Stimulated activated CD4-positive, alpha-beta T cell treated with anti-CD3 and anti-CD28 coated beads, TNF-alpha, amount 100 ng/mL, for 48 hours (primary cell): ENCODE measurements around the gene SPATA33.
A peak's percentile ranks its signal among the peaks of the same experiment; 100 is the strongest.
"Not testable (repeated sequence)": the region's sequence is repeated elsewhere in the genome, so short reads cannot be mapped to it uniquely, and the experiment has no call there.

ENCODE experiments used
- DNase-seq, 3 donors: peaks; one replicate each; pipeline ENCODE4 v3.0.0-alpha.2; 2020; ENCODE audit warnings: low read depth in 3 of 3

The SPATA33 gene

DNA sequence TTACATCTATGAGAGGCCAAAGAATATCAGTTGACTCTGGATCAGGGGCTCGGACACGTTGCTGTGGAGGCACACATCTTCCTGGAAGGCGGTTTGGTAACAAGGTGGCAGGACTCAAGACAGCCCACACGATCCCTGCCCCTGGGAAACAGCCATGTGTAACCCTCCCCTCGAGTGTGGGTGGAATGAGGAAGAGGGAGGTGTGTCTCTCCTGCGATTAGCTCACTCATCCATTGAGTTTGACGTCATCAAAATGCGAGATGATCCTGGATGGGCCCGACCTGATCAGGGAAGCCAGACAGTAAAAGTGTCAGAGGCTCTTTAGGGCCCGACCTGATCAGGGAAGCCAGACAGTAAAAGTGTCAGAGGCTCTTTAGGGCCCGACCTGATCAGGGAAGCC, 6.6 kb downstream of the SPATA33 start:
- not testable (repeated sequence) for DNase-seq

DNA sequence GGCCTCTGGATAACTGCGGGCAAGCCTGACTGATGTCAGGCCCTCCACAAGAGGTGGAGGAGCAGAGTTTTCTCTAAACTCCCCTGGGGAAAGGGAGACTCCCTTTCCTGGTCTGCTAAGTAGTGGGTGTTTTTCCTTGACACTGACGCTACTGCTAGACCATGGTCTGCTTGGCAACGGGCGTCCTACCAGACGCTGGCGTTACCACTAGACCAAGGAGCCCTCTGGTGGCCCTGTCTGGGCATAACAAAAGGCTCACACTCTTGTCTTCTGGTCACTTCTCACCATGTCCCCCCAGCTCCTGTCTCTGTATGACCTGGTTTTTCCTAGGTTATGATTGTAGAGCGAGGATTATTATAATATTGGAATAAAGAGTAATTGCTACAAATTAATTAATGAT, 9.4 kb downstream of the SPATA33 start:
- DNase-seq = not testable (repeated sequence)

DNA sequence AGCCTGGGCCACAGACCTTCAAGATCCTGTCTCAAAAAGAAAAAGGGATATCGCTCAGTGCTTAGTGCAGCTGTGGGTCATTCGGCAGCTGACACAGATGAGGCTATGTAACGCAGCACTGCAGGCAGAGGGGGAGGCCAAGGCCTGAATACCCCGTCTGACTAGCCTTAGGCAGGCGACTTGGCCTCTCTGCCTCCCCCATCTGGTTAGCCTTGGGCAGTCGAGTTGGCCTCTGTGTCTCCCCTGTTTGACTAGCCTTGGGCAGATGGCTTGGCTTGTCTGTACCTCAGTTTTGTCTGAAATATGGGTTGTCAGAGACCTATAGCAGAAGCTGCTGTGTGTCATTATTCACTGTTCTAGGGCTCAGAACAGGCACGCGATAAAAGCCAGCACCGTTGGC, 10.0 kb downstream of the SPATA33 start:
- DNase-seq = no peak

DNA sequence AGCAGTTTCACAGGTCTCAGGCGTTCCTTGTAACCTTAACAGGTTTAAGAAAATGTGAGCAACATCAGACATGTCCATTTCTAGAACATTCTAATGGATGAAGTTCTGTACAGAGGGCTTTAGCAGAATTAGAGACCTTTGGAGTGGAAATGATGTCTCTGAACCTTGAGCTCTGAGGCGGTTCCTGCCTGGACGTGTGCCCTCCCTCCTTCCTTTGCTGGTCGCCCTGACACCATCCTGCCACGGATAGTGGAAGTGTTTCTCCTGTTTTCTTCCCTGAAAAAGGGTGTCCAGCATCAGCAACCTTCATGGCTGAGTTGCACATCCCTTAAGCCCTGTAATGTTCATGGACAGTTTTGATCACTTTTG, 11.1 kb downstream of the SPATA33 start:
- DNase-seq = no peak

DNA sequence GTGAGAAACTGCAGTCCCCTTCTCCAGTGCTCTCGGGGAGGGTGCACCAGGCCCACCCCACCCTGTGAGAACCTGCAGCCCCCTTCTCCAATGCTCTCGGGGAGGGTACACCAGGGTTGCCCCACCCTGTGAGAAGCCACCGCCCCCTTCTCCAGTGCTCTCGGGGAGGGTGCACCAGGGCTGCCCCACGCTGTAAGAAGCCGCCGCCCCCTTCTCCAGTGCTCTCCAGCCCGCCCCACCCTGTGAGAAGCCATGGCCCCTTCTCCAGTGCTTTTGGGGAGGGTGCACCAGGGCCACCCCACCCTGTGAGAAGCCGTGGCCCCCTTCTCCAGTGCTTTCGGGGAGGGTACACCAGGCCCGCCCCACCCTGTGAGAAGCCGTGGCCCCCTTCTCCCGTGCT, 12.1 kb downstream of the SPATA33 start:
- DNase-seq = no peak

DNA sequence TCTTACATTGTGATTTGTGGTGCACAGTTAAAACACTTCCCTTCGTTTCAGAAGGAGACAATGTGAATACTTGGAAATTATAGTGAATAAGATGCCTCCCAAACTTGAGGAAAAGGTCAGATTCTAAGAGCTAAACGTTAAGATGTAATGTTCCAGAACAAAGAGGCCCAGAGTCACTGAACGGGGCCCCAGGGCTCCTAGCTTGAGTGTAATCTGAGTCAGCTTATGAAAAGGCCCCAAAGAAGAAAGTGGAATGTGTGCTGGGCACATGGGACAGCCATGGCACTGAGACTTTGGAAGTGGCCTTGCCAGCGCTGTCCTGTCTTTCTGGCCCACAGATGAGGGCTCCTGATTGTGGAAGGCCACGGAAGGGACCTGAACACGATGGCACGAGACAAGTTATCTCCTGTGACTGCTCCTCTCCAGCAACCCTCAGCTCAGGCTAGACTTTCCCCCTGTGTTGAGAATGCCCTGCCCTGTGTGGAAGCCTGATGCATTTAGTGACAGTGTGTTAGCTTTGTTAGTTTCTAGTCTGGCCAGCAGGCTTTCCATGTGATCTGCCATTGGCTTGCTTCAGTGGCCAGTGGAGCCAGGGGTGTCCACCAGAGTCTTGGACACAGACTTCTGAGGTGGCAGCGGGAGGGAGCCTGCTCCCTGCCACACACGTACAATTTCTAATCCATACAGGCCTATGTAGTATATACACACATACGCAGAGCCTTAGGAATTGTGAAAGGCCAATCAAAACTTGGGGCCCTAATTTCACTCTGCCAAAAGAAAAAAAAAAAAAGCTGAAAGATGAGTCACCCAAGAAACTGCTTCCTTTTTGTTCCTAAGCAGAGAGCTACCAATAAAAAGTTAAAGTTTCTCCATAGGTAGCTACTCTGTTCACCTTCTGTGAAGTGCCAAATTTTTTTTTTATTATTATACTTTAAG, 13.1 kb downstream of the SPATA33 start:
- DNase-seq = no peak

DNA sequence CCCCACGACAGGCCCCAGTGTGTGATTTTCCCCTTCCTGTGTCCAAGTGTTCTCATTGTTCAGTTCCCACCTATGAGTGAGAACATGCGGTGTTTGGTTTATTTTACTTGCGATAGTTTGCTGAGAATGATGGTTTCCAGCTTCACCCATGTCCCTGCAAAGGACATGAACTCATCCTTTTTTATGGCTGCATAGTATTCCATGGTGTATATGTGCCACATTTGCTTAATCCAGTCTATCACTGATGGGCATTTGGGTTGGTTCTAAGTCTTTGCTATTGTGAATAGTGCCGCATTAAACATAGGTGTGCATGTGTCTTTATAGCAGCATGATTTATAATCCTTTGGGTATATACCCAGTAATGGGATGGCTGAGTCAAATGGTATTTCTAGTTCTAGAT, 13.9 kb downstream of the SPATA33 start:
- DNase-seq = not testable (repeated sequence)

DNA sequence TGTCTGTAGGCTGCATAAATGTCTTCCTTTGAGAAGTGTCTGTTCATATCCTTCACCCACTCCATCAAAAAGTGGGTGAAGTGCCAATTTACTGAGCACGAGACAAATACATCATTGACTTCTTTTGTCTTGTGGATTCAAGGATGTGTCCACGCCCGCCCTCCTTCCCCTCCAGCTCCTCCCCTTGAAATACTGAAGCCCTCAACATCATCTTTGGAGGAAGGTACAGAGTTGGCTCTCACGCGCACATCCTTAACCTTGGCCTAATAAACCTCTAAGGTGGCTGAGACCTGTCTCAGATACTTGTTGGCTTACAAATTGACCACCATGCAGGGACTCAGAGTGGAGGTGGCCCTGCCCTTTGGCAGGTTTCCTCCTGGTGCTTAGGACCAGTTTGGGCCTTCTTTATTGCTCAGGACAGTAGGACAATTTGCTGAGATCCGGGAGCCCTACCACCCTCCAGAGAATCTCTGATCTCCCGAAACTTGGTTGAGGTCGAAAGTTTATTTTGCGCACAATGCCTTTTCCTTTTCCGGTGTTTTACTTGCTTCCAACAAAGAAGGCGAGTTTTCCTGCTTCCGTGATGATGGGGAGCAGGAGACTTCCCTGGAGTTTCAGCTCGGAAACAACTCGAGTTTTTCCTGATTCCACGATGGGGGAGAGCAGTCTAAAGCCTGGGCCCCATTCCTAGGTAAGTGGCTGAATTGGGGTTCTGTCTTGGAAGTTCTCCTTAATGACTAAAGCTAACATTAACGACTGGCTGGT, 14.7 kb downstream of the SPATA33 start:
- no peak for DNase-seq

DNA sequence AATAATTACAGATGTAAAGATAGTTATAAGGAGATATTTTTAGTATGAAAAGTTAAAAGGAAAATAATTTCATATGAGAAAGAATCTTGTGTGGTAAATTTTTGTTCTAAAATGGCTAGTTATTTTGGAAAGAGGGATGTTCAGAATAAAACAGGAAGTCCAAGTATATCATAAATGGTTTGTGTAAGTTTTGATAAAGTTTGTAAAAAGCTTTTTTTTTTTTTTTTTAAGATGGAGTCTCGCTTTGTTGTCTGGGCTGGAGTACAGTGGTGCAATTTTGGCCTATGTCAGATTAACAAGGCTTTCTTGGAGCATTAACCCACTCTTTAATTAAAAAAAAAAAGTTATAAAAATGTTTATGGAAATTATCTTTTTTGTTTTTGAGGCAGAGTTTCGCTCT, 20.6 kb downstream of the SPATA33 start:
- DNase-seq = no peak

DNA sequence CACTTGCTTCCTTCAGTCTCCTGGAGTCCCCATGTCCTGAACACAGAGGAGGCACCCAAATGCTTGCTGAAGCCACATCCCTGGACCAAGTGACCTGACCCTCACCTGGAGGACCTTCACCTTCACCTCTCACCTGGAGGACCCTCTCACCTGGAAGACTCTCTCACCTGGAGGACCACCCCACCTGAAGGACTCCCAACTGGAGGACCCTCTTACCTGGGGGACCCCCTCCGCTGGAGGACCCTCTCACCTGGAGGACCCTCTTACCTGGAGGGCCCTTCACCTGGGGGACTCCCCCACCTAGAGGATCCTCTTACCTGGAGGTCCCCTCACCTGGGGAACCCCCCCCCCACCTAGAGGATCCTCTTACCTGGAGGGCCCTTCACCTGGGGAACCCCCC, 28.3 kb downstream of the SPATA33 start:
- no peak for DNase-seq

DNA sequence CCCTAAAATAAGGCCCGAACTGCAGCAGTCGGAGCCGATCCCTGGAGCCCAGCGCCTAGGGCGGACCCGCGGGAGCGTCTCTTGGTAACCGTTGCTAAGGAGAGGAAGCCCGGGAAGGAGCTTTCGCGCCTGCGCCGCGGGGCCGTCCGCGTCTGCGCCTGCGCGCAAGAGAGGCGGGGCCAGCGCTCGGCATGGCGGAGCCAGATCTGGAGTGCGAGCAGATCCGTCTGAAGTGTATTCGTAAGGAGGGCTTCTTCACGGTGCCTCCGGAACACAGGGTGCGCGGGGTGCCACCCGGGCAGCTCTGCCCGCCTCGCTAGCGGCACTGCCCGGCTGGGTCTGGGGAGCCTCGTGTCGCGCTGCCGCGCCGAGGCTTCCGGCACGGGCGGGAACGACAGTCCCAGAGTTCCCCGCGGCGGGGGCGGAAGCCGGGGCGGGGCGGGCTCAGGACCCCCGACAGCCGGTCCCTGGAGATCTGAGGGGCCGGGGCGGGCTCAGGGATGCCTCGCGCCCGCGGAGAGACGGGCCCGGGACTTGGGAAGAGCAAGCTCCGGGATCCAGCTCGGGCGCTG, 29.0 kb downstream of the SPATA33 start, which contains the start of gene CDK10:
TSS of gene CDK10 (plus strand) at position 170 of the 572 bp plus-strand sequence. CDS start at position 192, 22 bp downstream.
- peak; percentile 77 to 80 (median 79) for DNase-seq

DNA sequence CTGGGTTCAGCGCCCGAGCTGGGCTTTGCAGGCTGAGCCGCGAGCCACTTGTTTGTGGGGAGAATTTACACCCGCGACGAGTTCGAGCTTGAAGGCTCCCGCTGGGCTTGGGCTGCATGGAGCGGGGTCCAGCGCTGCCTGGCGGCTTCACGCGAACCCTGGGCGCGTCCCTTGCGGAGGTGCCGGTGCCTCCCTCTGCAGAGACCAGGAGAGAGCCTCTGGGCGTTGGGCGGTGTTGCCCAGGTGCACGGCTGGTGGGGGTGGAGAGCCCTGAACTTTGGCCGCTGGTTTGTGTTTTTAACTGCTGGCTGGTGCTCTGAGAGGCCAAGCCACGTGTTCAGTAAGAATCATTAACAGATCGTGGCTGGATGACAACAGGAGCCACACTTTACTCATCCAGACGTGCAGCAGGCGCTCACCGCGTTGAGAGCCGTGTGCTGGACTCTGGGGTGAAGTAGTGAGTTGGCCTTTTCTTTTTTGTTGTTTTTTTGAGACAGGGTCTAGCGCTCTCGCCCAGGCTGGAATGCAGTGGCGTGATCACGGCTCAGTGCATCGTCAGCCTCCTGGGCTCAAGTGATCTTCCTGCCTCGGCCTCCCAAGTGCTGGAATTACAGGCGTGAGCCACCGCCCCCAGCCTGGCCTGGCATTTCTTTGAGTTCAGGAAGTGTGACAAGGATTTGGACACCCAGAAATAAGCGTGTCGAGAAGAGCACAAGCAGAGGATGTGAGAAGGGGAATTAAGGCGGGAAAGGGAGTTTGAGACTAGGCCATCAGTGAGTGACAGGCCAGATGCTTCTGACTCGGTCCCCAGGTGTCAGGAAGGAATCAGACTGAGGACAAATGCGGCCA, 29.7 kb downstream of the SPATA33 start:
- DNase-seq = no peak

DNA sequence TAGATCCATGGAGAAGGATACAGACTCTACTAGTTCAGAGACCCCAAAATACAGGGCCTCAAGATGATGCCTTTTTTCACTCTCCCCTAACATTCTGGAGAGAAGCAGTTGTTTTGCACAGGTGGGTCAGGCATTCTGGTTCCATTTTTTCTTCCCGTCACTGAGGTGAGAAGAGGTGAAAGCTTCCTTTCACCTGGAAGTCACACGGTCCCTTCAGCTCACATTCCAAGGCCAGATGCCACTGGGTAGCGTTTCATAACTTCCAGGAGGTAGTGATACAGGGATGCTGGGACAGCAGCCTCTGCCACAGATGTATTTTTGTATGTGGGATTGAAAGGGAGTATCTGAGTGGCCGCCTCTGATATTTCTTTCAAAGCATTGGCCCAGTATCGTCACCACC, 30.8 kb downstream of the SPATA33 start:
- no peak for DNase-seq

DNA sequence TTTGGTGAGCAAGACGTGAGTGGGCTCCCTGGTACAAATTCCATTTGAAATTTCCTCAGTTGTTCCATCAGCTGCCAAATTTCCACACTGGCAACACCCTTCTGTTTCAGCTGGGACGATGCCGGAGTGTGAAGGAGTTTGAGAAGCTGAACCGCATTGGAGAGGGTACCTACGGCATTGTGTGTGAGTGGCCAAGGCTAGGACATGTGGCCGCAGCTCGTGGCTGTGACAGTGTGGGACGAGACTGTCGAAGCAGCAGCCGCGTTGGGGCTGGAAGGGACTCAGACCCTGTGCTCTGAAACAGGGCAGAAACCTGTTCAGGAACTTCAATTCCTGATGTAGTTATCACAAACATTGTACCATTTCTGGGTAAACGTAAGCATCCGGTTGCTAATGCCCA, 31.5 kb downstream of the SPATA33 start:
- no peak for DNase-seq

DNA sequence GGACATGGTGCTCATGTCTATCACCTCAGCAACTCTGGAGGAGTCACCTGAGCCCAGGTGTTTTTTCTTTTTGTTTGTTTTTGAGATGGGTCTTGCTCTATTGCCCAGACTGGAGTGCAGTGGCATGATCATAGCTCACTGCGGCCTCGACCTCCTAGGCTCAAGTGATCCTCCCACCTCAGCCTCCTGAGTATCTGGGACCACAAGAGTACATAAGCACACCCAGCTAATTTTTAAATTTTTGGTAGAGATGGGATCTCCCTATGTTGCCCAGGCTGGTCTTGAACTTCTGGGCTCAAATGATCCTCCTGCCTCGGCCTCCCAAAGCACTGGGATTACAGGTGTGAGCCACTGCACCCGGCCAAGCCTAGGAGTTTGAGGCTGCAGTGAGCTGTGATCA, 32.0 kb downstream of the SPATA33 start:
- not testable (repeated sequence) for DNase-seq

DNA sequence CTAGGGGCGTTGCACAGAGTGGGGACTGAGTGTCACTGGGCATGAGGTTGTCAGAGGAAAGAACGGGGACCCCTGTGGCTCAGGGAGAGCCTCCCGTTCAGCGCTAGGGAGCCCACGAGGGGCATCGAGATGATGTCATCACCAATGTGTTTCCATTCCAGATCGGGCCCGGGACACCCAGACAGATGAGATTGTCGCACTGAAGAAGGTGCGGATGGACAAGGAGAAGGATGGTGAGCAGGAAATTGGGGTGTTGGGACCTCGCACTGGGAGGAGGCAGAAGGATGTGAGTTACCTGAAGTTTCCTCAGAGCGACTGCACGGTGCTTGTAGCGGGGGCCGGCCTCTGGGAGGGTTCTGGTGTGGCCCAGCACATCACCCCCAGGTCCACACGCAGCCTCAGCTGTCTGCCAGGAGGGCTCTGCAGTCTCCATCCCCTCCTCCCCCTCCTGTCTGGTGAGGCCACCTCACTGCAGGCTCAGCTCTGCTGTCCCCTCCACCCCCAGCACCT, 32.8 kb downstream of the SPATA33 start:
- no peak for DNase-seq

DNA sequence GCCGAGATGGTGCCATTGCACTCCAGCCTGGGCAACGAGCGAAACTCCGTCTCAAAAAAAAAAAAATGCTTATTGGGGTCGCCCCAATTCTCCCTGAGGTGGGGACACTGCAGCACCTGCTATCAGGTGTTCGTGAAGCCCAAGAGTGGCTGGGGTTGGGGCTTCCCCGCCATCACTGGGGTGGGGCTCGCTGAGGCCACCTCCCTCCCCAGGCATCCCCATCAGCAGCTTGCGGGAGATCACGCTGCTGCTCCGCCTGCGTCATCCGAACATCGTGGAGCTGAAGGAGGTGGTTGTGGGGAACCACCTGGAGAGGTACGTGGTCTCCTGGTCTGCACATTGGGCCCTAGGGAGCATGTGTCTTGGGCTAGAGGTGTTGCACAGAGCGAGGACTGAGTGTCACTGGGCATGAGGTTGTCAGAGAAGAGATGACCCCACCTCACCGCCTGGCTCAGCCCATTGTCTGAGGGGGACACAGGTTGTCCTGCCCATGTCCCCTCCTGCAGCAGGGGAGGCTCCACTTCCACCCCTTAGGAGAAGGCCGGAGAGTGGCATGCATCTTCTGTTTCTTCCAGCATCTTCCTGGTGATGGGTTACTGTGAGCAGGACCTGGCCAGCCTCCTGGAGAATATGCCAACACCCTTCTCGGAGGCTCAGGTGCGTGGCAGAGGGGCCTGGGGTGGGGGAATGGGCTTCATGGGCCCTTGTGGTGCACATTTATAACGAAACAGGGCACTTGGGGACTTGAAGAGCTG, 33.8 kb downstream of the SPATA33 start:
- DNase-seq = no peak

DNA sequence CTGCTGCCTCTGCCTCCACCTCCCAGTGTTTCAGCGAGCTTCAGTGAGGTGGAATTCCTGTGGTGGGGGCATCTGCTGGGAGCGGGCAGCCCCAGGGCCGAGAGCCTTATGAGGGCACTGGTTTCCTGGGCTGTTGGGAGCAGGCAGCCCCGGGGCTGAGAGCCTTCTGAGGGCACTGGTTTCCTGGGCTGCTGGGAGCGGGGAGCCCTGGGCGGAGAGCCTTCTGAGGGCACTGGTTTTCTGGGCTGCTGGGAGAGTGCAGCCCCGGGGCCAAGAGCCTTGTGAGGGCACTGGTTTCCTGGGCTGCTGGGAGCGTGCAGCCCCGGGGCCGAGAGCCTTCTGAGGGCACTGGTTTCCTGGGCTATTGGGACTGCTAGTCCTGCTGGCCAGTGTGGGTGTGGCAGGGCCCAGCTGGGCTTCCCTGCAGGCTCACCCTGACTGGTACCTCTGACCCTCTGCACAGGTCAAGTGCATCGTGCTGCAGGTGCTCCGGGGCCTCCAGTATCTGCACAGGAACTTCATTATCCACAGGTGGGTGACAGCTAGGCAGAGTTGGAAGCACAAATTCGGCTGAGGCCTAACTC, 34.4 kb downstream of the SPATA33 start:
- DNase-seq = no peak

DNA sequence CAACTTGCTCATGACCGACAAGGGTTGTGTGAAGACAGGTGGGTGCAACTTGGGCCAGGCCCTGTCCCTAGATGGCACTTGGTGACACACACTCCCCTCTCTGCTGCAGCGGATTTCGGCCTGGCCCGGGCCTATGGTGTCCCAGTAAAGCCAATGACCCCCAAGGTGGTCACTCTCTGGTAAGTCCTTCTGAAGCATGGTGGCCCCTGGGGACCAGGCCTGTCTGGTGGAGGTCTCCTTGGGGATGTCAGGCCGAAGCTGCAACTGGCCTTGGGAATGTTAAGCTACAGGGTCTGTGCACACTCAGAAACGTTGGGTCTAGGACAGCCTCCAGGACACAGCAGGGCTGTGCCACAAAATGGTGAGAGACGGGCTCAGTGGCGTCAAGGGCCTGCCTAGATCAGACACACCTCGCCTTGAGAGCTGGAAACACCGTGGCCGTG, 35.7 kb downstream of the SPATA33 start:
- no peak for DNase-seq
